Endothelial cell of umbilical vein (primary cell): ENCODE data around the gene SLC30A4.

Experiments used
- CTCF ChIP-seq, 2 donors: IDR thresholded peaks; 1 replicate in 1 of 2; 2 replicates in 1 of 2; pipeline ENCODE4 v1.5.1; 2011; ENCODE audit warnings: low read length in 2 of 2, mild to moderate bottlenecking in 2 of 2, moderate library complexity in 2 of 2, control low read depth in 1 of 2, inconsistent platforms in 1 of 2, low read depth in 1 of 2; ENCODE audit not compliant: insufficient read depth in 1 of 2; ENCODE audit errors: extremely low read depth in 1 of 2
- EZH2 ChIP-seq: IDR thresholded peaks from 2 replicates; pipeline ENCODE4 v1.6.1; 2012; ENCODE audit warnings: borderline replicate concordance, low read depth, mild to moderate bottlenecking, moderate library complexity, low read length, inconsistent platforms; ENCODE audit not compliant: severe bottlenecking
- FOS ChIP-seq: IDR thresholded peaks from 2 replicates; pipeline ENCODE4 v1.6.1; 2011; ENCODE audit warnings: mild to moderate bottlenecking, low read length, moderate library complexity, borderline replicate concordance; ENCODE audit not compliant: insufficient read depth
- JUN ChIP-seq: IDR thresholded peaks from 2 replicates; pipeline ENCODE4 v1.6.1; 2011; ENCODE audit warnings: borderline replicate concordance, low read depth; ENCODE audit not compliant: insufficient read length, insufficient read depth
- MYC ChIP-seq: IDR thresholded peaks from one replicate; pipeline ENCODE4 v1.6.1; 2011; ENCODE audit warnings: mild to moderate bottlenecking, low read depth, low read length
- POLR2A ChIP-seq: IDR thresholded peaks from 2 replicates; pipeline ENCODE4 v1.6.1; 2012; ENCODE audit warnings: low read depth, mild to moderate bottlenecking, control low read depth, low read length
- POLR2AphosphoS5 ChIP-seq: IDR thresholded peaks from 2 replicates; pipeline ENCODE4 v1.6.1; 2012; ENCODE audit warnings: low read depth, mild to moderate bottlenecking, control low read depth, low read length, moderate library complexity; ENCODE audit not compliant: insufficient read depth

DNA sequence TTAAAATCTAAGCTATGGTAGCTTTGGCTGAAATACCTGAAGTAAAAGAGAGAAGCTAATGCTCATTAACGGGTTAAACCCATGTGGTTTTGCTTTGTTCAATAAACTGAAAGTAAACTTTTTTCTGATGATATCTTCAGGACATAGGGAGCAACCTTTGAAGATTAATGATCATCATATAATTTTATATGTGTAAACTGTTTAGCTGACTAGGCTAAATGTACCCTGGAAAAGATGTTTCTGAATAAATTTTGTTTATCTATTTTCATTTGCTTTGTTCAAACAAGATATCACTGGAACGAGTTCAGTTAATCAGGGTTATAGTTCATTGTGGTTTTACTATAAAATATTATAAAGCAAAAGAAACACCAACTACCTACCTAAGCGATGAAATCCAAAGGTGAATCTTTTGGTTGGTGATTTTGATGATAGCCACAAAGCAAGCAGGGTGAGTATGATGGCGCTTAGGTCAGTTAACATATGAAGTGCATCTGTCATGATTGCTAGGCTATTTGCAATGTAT lies 11.7 kb downstream of the SLC30A4 start:
- TF ChIP-seq EZH2: no peak
- no peak for TF ChIP-seq CTCF (IDR thresholded peaks at IDR 0.05; ENCODE audit: extremely low read depth in 1 of 2, insufficient read depth in 1 of 2, low read depth in 1 of 2, low read length in 2 of 2)
- TF ChIP-seq POLR2AphosphoS5: no peak
- no peak for TF ChIP-seq JUN
- no peak for TF ChIP-seq POLR2A
- no peak for TF ChIP-seq FOS
- no peak for TF ChIP-seq MYC
